Astrocyte (in vitro differentiated cells and primary cell): ENCODE measurements around the gene ST6GALNAC2.

Experiments
- CTCF ChIP-seq: IDR thresholded peaks from 2 replicates; pipeline ENCODE4 v1.5.1; 2011; ENCODE audit warnings: low read depth, mild to moderate bottlenecking, inconsistent platforms, low read length, moderate library complexity; ENCODE audit not compliant: insufficient read depth
- EZH2 ChIP-seq: IDR thresholded peaks from 2 replicates; pipeline ENCODE4 v1.6.1; 2012; ENCODE audit warnings: mild to moderate bottlenecking, low read length, inconsistent platforms; ENCODE audit not compliant: insufficient read depth

- peak; percentile 75 for TF ChIP-seq CTCF
- no peak for TF ChIP-seq EZH2
These were observed 37.8 kb upstream of the ST6GALNAC2 start for GRCh38 chr17:76623271-76624146.
